Upper lobe of left lung (tissue), 6 donors: Measurements from ENCODE around the gene ZNRF1. TPM values are rescaled to one million over a fixed set of nuclear protein-coding genes. Genes with fewer than 3 reads are reported as not detected.

ENCODE experiments used
- ATAC-seq, 2 donors: fragments of 200-7000 bp; cut with Tn5 transposase; one replicate each; pipeline ENCODE4 v1.9.1; 2022; ENCODE audit warnings: mild to moderate bottlenecking in 2 of 2, moderate library complexity in 2 of 2; ENCODE audit not compliant: low FRiP score in 2 of 2
- DNase-seq, 2 donors: peaks; one replicate each; pipeline ENCODE4 v3.0.0-alpha.2; 2019 to 2020
- H3K27ac ChIP-seq, 4 donors: fragments of 200-600 bp; sonication (generic); one replicate each; pipeline ENCODE4 v1.5.1; 2016 to 2019
- H3K27me3 ChIP-seq, 4 donors: fragments of 200-600 bp; sonication (generic); one replicate each; pipeline ENCODE4 v1.5.1; 2017 to 2019
- H3K36me3 ChIP-seq, 4 donors: fragments of 200-600 bp; sonication (generic); one replicate each; pipeline ENCODE4 v1.5.1; 2016 to 2019
- H3K4me1 ChIP-seq, 4 donors: fragments of 200-600 bp; sonication (generic); one replicate each; pipeline ENCODE4 v1.5.1; 2018 to 2019
- H3K4me3 ChIP-seq, 4 donors: fragments of 200-600 bp; sonication (generic); one replicate each; pipeline ENCODE4 v1.5.1; 2017 to 2019; ENCODE audit warnings: mild to moderate bottlenecking in 2 of 4, moderate library complexity in 1 of 4
- H3K9me3 ChIP-seq, 4 donors: fragments of 200-600 bp; sonication (generic); one replicate each; pipeline ENCODE4 v1.5.1; 2018 to 2019
- CTCF ChIP-seq, 6 experiments: fragments of 450-650 bp in 4 of 6; fragments of 200-600 bp in 2 of 6; sonication (generic) in 2 of 6; IDR thresholded peaks; one replicate each; pipeline ENCODE4 v1.5.1; 2016 to 2019; ENCODE audit warnings: antibody characterized with exemption in 6 of 6
- EP300 ChIP-seq, 4 donors: sonication (generic); formaldehyde crosslinking; IDR thresholded peaks; one replicate each; pipeline ENCODE4 v1.5.1; 2017; ENCODE audit warnings: antibody characterized with exemption in 4 of 4, control low read depth in 2 of 4
- POLR2A ChIP-seq, 4 donors: fragments of 450-650 bp; IDR thresholded peaks; one replicate each; pipeline ENCODE4 v1.5.1; 2016 to 2017; ENCODE audit warnings: antibody characterized with exemption in 4 of 4, mild to moderate bottlenecking in 2 of 4
- POLR2AphosphoS5 ChIP-seq, 2 donors: sonication (generic); formaldehyde crosslinking; IDR thresholded peaks; one replicate each; pipeline ENCODE4 v1.5.1; 2017; ENCODE audit warnings: antibody characterized with exemption in 2 of 2
- WGBS, 2 donors: methylation state at CpG; one replicate each; pipeline ENCODE4 v1.1.5; 2017 to 2018; 5-methylcytosine and 5-hydroxymethylcytosine counted together
- total RNA-seq, 6 donors: library from RNA; depleted of rRNA in 4 of 6; stranded (reverse); fragments of >200 nt in 4 of 6; gene quantifications; one replicate each; pipeline versions ENCODE4 v1.1.0 to v1.2.1, GENCODE V29; 2016 to 2021
- donor health status: DM: no; HTN: no; CAD: no; lungs with moderate emphysema.
- donor health status: DM: no; HTN: yes; CAD: no; lungs with severe emphysema.

ZNRF1 gene
- total RNA-seq, 6 donors from 2014 or later, result 18.5 to 40.0 (median 27.1) TPM

- ATAC-seq, result no peak
- WGBS, 2 donors, result 89% methylated on average over 5 of the region's 5 CpGs
- TF ChIP-seq CTCF (IDR thresholded peaks at IDR 0.05), result no peak
- no peak for TF ChIP-seq EP300 (IDR thresholded peaks at IDR 0.05)
- no peak for TF ChIP-seq POLR2AphosphoS5 (IDR thresholded peaks at IDR 0.05)
- TF ChIP-seq POLR2A (IDR thresholded peaks at IDR 0.05), result no peak
- H3K27me3 ChIP-seq, result no peaks in the 10 kb centered on the region
- no peaks in the 10 kb centered on the region for H3K36me3 ChIP-seq
- H3K9me3 ChIP-seq, result no peaks in the 10 kb centered on the region
- no peak overlapping the region for H3K4me3 ChIP-seq
- H3K27ac ChIP-seq, result no peak overlapping the region
- no peak for DNase-seq
- peaks cover 19 to 42% (median 23%) of the 10 kb centered on the region in 4 donors for H3K4me1 ChIP-seq
Observed at GRCh38 chr16:75003931-75004330, 5.1 kb downstream of the ZNRF1 start.

- WGBS, 2 donors, result 96 to 100% methylated on average over 3 of the region's 3 CpGs
Observed at GRCh38 chr16:75004460-75004859, 5.6 kb downstream of the ZNRF1 start.

GRCh38 chr16:75005697-75006096 is 6.9 kb downstream of the ZNRF1 start:
- ATAC-seq (no peak), DNase-seq (no peak)
- WGBS, 2 donors, result 81 to 82% methylated on average over 4 of the region's 4 CpGs
- Histone ChIP-seq H3K9me3 (no peaks in the 10 kb centered on the region), H3K36me3 (no peaks in the 10 kb centered on the region), H3K27me3 (no peaks in the 10 kb centered on the region), H3K4me3 (no peak overlapping the region), H3K27ac (no peak overlapping the region), H3K4me1 (peaks cover 7 to 27% (median 12%) of the 10 kb centered on the region in 4 donors)
- TF ChIP-seq EP300 (IDR thresholded peaks at IDR 0.05), result no peak
- TF ChIP-seq CTCF (IDR thresholded peaks at IDR 0.05), result no peak
- TF ChIP-seq POLR2AphosphoS5 (IDR thresholded peaks at IDR 0.05), result no peak
- TF ChIP-seq POLR2A (IDR thresholded peaks at IDR 0.05), result no peak

More at GRCh38 chr16:75004460-75004859, 5.6 kb downstream of the ZNRF1 start:
- Histone ChIP-seq H3K4me1 (peaks cover 19 to 39% (median 22%) of the 10 kb centered on the region in 4 donors), H3K4me3 (no peak overlapping the region), H3K36me3 (no peaks in the 10 kb centered on the region), H3K27ac (no peak overlapping the region), H3K27me3 (no peaks in the 10 kb centered on the region), H3K9me3 (no peaks in the 10 kb centered on the region)
- ATAC-seq, result no peak
- DNase-seq, result no peak
- TF ChIP-seq POLR2AphosphoS5 (IDR thresholded peaks at IDR 0.05) (no peak), POLR2A (IDR thresholded peaks at IDR 0.05) (no peak), CTCF (IDR thresholded peaks at IDR 0.05) (no peak), EP300 (IDR thresholded peaks at IDR 0.05) (no peak)

- ATAC-seq, result no peak
- 57 to 76% methylated on average over 1 of the region's 1 CpG for WGBS, 2 donors
Observed at GRCh38 chr16:75007443-75007842, 8.6 kb downstream of the ZNRF1 start.

More at GRCh38 chr16:75007443-75007842, 8.6 kb downstream of the ZNRF1 start:
- Histone ChIP-seq H3K9me3 (no peaks in the 10 kb centered on the region), H3K27ac (no peak overlapping the region), H3K4me3 (no peak overlapping the region), H3K36me3 (no peaks in the 10 kb centered on the region), H3K4me1 (peaks cover 16 to 33% (median 22%) of the 10 kb centered on the region in 4 donors), H3K27me3 (no peaks in the 10 kb centered on the region)
- DNase-seq, result no peak
- TF ChIP-seq POLR2A (IDR thresholded peaks at IDR 0.05) (no peak), EP300 (IDR thresholded peaks at IDR 0.05) (no peak), POLR2AphosphoS5 (IDR thresholded peaks at IDR 0.05) (no peak), CTCF (IDR thresholded peaks at IDR 0.05) (no peak)
